Motor neuron (in vitro differentiated cells): ENCODE results near the gene DCTD. TPM values are rescaled to one million over a fixed set of nuclear protein-coding genes. Genes with fewer than 3 reads are reported as not detected.
A peak's percentile ranks its signal among the peaks of the same experiment; 100 is the strongest.

Source experiments
- ATAC-seq, 8 experiments: fragments of 200-7000 bp; cut with Tn5 transposase; replicated peaks in 6 of 8; 2 replicates each; pipeline ENCODE4 v1.8.0; 2021; ENCODE audit warnings: mild to moderate bottlenecking in 8 of 8, moderate library complexity in 8 of 8
- H3K27ac ChIP-seq, 2 donors: fragments of 250-450 bp; sonication (Bioruptor Pico); 2 replicates each; pipeline ENCODE4 v1.9.0; 2021; ENCODE audit warnings: antibody characterized with exemption in 2 of 2, mild to moderate bottlenecking in 2 of 2, moderate library complexity in 1 of 2
- H3K4me1 ChIP-seq, 2 donors: fragments of 250-450 bp; sonication (Bioruptor Pico); replicated peaks in 1 of 2; 2 replicates each; pipeline ENCODE4 v1.6.1; 2021; ENCODE audit warnings: antibody characterized with exemption in 2 of 2, mild to moderate bottlenecking in 2 of 2, moderate library complexity in 1 of 2
- H3K4me3 ChIP-seq, 5 donors: fragments of 250-450 bp; sonication (Bioruptor Pico); 2 replicates each; pipeline ENCODE4 v1.9.0; 2021; ENCODE audit warnings: antibody characterized with exemption in 5 of 5, mild to moderate bottlenecking in 5 of 5, moderate library complexity in 4 of 5
- WGBS, 10 experiments: fragments of 450-650 bp; shearing (Covaris generic); methylation state at CpG; one replicate each; pipeline ENCODE4 v1.0.0; 2022; 5-methylcytosine and 5-hydroxymethylcytosine counted together
- in situ Hi-C, 9 experiments: fragments of 400-800 bp; cut with MboI; loops; one replicate each; pipeline ENCODE4 v1.15.0; 2021; ENCODE audit warnings: low sequenced_read_pairs in 9 of 9, low pct_unique_long_range_greater_than_20kb in 2 of 9; ENCODE audit not compliant: unreplicated experiment in 9 of 9
- total RNA-seq, 8 experiments: library from RNA; unstranded; fragments of 300-600 nt; gene quantifications; 2 replicates each; pipeline versions ENCODE4 v1.2.3 to v1.2.4, GENCODE V29; 2022

Gene DCTD
- 10 to 100 TPM; 26.8 to 99.4 (median 55.5) TPM for total RNA-seq

DNA sequence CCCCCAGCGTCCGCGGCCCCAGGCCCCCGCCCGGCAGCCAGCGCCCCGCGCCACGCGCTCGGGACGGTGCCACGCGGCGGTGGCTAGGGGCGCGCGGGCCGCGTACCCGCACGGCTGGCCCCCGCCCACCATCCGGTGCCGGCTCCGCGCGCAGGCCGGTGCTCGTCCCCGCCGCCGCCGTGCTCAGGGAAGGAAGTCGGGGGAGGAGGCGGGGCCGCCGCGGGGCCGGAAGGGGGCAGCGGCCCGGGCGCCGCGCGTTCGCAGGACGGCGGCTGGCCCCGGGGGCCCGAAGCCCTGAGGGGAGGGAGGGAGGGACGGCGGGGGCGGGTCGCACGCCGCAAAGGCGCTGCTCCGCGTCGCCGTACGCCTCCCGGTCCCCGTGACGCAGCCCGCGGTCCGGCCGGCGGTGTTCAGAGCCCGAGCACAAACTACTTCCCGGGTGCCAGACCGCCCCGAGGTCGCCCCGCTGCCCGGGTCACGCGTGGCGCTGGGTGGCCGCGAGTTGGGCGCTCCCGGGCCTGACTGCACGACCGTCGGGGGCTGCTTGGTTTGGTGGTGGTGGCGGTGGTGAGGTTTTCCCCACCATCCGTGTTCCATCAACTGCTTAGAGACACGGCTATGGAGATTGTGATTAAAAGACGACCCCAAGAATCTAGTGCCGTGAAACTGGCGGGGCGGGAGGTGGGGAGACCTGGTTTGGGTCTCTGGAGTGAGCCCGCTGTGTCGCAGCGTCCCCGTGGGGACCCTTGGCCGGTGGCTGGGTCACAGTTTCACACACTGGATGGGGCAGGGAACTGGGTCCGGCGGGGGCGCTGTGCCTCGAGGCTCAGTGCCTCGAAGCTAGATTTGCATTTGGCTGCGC lies at the start of gene DCTD:
TSS of gene DCTD (minus strand) at position 205 of the 862 bp plus-strand sequence. CDS start 1,818 bp downstream, outside the sequence.
- H3K4me3 ChIP-seq = peak within 1 kb of the TSS; percentile 34 to 67 (median 54)
- WGBS, 10 experiments = 0 to 7% (median 1%) methylated on average over 2 to 11 of the region's 106 CpGs; no CpG with 5 or more reads in 4 of the 10 experiments
- in situ Hi-C loops = no loop called here
- peak; percentile 69 to 81 (median 74) for ATAC-seq
- peaks cover 18 to 26% of the 10 kb centered on the region in 2 donors for H3K4me1 ChIP-seq
- H3K27ac ChIP-seq = peak within 1 kb of the TSS; percentile 80 to 90

GRCh38 chr4:182960746-182961145 lies 43.6 kb upstream of the DCTD start:
- 0 to 100% (median 83%) methylated on average over 1 of the region's 1 CpG; no CpG with 5 or more reads in 2 of the 10 experiments for WGBS, 10 experiments
- in situ Hi-C loops = no loop called here

GRCh38 chr4:182960228-182960627 lies 43.0 kb upstream of the DCTD start:
- Histone ChIP-seq H3K4me3 (no peak overlapping the region), H3K4me1 (no peaks in the 10 kb centered on the region), H3K27ac (no peak overlapping the region)
- 67 to 100% (median 89%) methylated on average over 1 to 6 of the region's 9 CpGs; no CpG with 5 or more reads in 3 of the 10 experiments for WGBS, 10 experiments
- ATAC-seq = no peak
- in situ Hi-C loops = no loop called here

More at GRCh38 chr4:182960746-182961145, 43.6 kb upstream of the DCTD start:
- ATAC-seq = no peak
- H3K4me1 ChIP-seq = no peaks in the 10 kb centered on the region
- H3K27ac ChIP-seq = no peak overlapping the region
- H3K4me3 ChIP-seq = no peak overlapping the region

- 63 to 100% (median 100%) methylated on average over 1 to 2 of the region's 2 CpGs; no CpG with 5 or more reads in 2 of the 10 experiments for WGBS, 10 experiments
- Histone ChIP-seq H3K27ac (no peak overlapping the region), H3K4me3 (no peak overlapping the region), H3K4me1 (no peaks in the 10 kb centered on the region)
- in situ Hi-C loops = no loop called here
- peak in 2 of 8 experiments; percentile 64 to 80 for ATAC-seq
These were observed 38.2 kb upstream of the DCTD start for GRCh38 chr4:182955411-182955810.

DNA sequence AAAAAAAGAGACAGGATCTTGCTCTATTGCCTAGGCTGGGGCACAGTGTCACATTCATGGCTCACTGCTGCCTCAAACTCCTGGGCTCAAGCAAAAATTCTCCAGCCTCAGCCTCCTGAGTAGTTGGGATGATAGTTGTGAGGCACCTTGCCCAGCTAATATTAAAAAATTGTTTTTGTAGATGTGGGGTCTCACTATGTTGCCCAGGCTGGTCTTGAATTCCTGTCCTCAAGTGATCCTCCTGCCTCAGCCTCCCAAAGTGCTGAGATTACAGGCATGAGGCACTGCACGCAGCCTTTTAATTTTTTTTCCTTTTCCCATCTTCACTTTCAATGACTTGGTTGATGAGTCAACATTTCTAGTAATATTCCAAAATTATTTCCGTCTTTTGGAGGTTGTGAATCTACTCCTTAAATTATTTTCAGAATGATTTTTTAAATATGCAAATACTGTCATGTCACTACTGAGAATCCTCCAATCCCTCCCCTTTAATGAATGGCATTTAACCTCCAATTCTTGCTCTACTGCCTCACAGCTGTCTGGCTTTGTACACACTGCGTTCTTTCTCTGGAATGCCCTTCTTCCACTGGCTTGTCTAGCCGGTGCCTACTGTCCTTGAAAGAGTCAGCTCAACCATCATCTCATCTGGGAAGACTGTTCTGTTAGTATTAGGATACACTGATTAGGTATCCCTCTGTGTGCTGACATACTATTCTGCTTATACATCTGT lies 27.5 kb upstream of the DCTD start:
- in situ Hi-C loops = loop anchor here in 4 of 9 experiments (25.0 kb wide), 3 partner anchors 118 to 468 kb away; no protein-coding TSS in a partner anchor
- WGBS, 10 experiments = 3 to 90% (median 74%) methylated on average over 1 to 4 of the region's 4 CpGs
- Histone ChIP-seq H3K4me3 (no peak overlapping the region), H3K27ac (no peak overlapping the region), H3K4me1 (no peaks in the 10 kb centered on the region)
- ATAC-seq = peak in 2 of 8 experiments; percentile 46 to 58

DNA sequence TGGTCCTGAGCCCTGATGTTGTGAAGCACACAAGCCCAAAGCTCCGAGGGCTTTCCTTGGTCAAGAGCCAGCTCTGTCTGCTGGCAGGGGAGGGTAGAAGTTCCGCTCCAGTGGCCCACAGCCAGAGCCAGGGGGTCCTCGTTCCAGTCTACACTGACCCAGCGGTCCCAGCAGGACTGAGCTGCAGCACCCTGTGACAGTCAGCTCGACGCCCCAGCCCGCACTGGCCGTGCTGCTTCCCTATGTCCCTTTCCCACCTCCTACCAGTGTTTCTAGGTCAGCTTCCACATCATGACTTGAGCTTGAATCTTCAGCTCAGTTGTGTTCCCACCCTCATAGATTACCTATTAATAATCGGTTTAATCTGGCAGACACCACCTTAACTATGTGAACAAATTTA lies 22.5 kb upstream of the DCTD start:
- 53 to 97% (median 86%) methylated on average over 2 to 6 of the region's 9 CpGs; no CpG with 5 or more reads in 4 of the 10 experiments for WGBS, 10 experiments
- Histone ChIP-seq H3K4me3 (no peak overlapping the region), H3K27ac (no peak overlapping the region), H3K4me1 (no peaks in the 10 kb centered on the region)
- in situ Hi-C loops = loop anchor here in 4 of 9 experiments (10.0 to 25.0 kb wide), 4 partner anchors 123 to 473 kb away; no protein-coding TSS in a partner anchor
- no peak for ATAC-seq

- WGBS, 10 experiments = 0 to 76% (median 27%) methylated on average over 1 to 11 of the region's 14 CpGs
- in situ Hi-C loops = loop anchor here in 4 of 9 experiments (10.0 to 25.0 kb wide), 4 partner anchors 124 to 474 kb away; no protein-coding TSS in a partner anchor
- no peaks in the 10 kb centered on the region for H3K4me1 ChIP-seq
- no peak overlapping the region for H3K27ac ChIP-seq
- H3K4me3 ChIP-seq = no peak overlapping the region
- peak in 4 of 8 experiments; percentile 35 to 100 (median 97) for ATAC-seq
These were observed 21.0 kb upstream of the DCTD start for GRCh38 chr4:182938205-182938645.

DNA sequence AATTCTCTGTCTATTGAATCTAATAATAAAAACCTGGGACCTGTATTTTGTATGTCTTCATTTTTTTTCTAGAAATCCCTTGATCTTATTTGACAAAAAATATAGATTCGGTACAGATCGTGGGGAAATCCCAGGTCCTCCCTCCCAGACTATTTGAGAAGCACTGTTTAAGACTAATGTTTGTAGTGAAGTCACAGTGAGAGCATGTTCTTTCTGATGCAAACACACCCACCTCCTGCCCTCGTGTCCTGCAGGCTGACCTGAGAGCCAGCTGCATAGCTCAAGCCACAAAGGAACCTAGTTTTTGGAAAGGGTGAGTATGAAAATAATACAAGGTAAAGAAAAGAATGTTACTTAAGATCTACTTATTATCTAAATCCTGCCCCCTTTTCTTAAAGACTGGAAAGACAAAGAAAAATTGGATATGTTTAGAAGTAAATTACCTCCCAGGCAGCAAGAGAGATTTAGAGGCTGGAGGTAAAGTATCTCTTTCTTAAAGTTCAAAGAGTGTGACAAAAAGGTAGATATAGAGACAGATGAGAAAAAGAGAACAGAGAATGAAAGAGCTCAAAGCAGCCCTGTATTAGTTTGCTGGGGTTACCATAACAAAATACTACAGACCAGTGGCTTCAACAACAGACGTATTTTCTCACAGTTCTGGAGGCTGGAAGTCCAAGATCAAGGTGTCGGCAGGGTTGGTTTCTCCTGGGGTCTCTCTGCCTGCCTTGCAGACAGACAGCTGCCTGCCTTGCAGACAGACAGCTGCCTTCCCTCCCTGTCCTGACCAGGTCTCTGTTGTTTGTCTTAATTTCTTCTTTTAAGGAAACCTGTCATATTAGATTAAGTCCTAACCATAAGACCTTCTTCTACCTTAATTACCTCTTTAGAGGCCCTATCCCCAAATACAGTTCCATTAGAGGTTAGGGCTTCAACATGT lies 20.4 kb upstream of the DCTD start:
- in situ Hi-C loops = loop anchor here in 4 of 9 experiments (10.0 to 25.0 kb wide), 4 partner anchors 125 to 475 kb away; no protein-coding TSS in a partner anchor
- peak in 3 of 8 experiments; percentile 44 to 64 (median 49) for ATAC-seq
- Histone ChIP-seq H3K4me1 (no peaks in the 10 kb centered on the region), H3K27ac (no peak overlapping the region), H3K4me3 (no peak overlapping the region)
- WGBS, 10 experiments = 0 to 75% (median 46%) methylated on average over 1 to 5 of the region's 5 CpGs

DNA sequence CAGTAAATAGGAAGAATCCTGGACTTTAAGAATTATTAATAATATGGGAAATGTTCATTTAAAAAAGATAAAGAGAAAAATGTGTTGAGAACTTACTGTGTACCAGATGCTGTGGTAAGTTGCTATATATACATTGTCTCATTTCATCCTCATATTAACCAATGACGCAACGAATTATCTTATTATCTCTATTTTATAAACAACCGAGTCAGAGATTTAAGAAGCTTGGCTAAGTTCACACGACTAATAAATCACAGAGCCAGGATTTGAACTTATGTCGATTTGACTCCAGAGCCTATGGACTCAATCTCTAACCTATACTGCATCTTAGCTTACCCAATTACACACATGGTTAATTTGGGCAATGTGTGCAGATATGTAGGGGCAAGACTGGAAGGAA lies 15.5 kb upstream of the DCTD start:
- Histone ChIP-seq H3K4me1 (no peaks in the 10 kb centered on the region), H3K27ac (no peak overlapping the region), H3K4me3 (no peak overlapping the region)
- ATAC-seq = no peak
- in situ Hi-C loops = loop anchor here in 4 of 9 experiments (10.0 to 25.0 kb wide), 4 partner anchors 130 to 480 kb away; no protein-coding TSS in a partner anchor
- 60 to 96% (median 81%) methylated on average over 2 to 5 of the region's 5 CpGs for WGBS, 10 experiments

- H3K4me1 ChIP-seq = no peaks in the 10 kb centered on the region
- no peak overlapping the region for H3K27ac ChIP-seq
- 38 to 97% (median 79%) methylated on average over 1 to 5 of the region's 5 CpGs for whole genome bisulfite sequencing, 10 experiments
- ATAC-seq = no peak
- no peak overlapping the region for H3K4me3 ChIP-seq
- in situ Hi-C loops = loop anchor here in 4 of 9 experiments (10.0 to 25.0 kb wide), 4 partner anchors 130 to 480 kb away; no protein-coding TSS in a partner anchor
These were observed 14.6 kb upstream of the DCTD start for GRCh38 chr4:182931691-182932345.

DNA sequence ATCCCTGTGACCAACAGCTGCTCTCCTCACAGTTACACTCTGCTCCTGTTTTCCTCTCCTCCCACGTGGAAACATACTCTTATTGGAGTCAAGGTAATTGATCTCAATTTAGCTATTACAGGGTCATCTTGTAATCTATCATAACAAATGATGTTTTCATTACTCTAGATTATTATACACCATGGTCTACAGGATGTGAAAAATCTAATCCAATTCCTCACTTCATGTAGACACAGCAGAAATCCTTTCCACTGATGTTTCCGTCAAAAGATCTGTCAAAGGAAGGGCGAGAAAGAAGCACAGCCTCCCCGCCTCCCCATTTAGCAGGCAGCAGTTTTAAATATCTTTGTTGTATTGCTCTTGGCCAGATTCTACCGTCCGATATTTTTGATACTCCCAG lies 13.7 kb upstream of the DCTD start:
- Histone ChIP-seq H3K4me3 (no peak overlapping the region), H3K4me1 (no peaks in the 10 kb centered on the region), H3K27ac (no peak overlapping the region)
- ATAC-seq = peak in 3 of 8 experiments; percentile 16 to 60 (median 51)
- in situ Hi-C loops = loop anchor here in 4 of 9 experiments (10.0 to 25.0 kb wide), 4 partner anchors 131 to 481 kb away; no protein-coding TSS in a partner anchor
- WGBS, 10 experiments = 67 to 97% (median 79%) methylated on average over 2 to 6 of the region's 6 CpGs
